Activated CD4-positive, alpha-beta T cell treated with anti-CD3 and anti-CD28 coated beads, Interleukin-2, amount 50 U/mL, for 24 hours (primary cell): ENCODE results near the gene PTGES3L.
"Not testable (repeated sequence)": the region's sequence is repeated elsewhere in the genome, so short reads cannot be mapped to it uniquely, and the experiment has no call there.

Experiments used
- DNase-seq, 2 donors: peaks; one replicate each; pipeline ENCODE4 v3.0.0-alpha.2; 2020; ENCODE audit warnings: low read depth in 1 of 2, low spot score in 1 of 2

The PTGES3L gene

DNA sequence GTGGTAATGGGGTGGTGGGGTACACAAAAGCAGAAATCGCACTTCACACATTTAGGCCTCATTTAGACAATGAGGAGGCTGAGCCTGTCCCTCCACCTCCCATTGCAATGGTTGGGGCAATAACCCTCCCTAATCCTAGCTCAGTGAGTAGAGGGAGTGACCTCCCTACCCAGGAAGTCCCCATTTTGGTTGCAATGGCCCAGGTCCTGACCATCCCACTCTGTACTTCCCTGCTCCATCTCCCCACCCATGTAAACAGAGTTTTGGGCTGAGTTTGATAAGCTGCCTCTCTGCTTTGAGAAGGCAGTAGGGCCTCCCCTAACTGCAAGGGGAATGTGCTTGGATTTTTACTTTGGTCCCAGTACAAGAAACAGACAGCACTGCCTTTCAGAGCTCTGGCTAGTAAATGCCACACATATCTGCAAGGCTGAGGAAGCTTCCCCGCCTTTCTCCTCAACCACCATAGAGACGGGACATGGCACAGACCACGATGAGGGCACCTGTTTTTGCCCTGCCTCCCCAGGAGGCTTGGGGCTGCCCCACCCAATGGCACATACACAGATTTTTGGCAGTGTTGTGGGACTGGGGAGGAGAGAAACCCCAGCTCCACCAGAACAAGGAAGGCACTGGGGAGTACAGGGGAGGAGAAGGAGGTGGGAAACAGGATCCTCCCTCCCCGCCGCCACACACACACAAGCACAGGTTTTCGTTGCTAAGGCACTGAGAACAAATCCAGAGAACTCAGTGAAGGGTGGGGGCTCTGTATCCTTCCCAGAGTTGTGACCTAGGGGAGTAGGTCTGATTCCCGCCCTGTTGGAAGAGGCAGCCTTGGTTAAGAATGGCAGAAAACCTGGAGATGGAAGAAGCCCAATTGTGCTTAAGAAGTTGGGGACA lies 35.0 kb upstream of the PTGES3L start:
- DNase-seq: no peak

DNA sequence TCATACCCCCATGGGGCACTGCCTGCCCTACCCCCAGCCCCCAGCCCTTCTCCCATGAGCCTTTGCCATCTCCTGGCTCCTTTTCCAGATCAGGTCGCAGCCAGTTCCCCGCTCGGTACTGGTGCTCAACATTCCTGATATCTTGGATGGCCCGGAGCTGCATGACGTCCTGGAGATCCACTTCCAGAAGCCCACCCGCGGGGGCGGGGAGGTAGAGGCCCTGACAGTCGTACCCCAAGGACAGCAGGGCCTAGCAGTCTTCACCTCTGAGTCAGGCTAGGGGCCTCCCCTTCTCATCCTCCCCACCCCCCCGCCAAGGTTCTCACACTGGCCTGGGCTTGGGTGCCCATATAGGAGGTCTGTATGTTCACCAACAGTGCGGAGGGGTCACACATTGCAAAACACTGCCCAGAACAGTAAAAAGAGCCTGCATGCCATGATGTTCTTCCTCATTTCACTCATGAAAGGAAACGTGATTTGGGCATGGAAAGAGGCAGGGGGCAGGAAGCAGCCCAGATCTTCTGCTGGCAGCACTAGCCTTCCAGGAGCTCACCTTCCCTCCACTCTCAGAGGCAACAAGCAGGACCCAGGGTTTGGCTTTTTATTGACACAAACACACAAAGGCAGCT lies 34.3 kb upstream of the PTGES3L start:
- no peak for DNase-seq

DNA sequence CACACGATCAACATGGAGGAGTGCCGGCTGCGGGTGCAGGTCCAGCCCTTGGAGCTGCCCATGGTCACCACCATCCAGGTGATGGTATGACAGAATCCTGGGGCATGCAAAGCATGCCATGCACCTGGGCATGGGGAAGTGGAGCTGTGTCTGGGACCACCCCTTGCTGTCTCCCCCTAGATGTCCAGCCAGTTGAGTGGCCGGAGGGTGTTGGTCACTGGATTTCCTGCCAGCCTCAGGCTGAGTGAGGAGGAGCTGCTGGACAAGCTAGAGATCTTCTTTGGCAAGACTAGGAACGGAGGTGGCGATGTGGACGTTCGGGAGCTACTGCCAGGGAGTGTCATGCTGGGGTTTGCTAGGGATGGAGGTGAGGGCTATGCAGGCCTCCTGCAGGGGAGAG lies 33.4 kb upstream of the PTGES3L start:
- DNase-seq: no peak

DNA sequence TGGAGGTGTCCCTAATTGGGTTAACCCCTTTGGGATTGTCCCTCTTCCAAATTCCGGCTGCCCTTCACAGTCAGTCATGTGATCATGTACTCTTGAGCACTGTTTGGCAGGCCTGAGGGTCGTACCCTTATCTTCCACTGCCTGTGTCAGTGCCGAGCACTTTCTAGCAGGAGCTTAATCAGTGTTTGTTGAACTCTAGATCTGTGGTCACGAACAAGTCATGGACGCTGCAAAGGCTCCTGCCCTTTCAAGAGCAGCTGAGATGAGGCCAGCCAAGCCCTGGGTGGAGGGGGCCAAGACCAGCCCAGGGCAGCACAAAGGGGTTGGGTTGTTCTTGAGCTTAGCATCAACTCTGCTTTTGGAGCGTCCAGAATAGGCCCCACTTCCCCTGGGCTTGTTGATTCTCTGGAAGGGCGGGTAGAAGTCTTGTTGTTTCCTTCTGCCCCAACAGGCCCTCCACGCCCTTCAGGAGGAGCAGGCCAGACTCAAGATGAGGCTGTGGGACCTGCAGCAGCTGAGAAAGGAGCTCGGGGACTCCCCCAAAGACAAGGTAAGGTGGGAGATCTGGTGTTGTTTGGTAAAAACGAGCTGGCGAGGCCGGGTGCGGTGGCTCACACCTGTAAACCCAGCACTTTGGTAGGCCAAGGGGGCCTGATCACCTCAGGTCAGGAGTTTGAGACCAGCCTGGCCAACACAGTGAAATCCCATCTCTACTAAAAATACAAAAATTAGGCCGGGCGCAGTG lies 32.0 kb upstream of the PTGES3L start:
- no peak for DNase-seq

DNA sequence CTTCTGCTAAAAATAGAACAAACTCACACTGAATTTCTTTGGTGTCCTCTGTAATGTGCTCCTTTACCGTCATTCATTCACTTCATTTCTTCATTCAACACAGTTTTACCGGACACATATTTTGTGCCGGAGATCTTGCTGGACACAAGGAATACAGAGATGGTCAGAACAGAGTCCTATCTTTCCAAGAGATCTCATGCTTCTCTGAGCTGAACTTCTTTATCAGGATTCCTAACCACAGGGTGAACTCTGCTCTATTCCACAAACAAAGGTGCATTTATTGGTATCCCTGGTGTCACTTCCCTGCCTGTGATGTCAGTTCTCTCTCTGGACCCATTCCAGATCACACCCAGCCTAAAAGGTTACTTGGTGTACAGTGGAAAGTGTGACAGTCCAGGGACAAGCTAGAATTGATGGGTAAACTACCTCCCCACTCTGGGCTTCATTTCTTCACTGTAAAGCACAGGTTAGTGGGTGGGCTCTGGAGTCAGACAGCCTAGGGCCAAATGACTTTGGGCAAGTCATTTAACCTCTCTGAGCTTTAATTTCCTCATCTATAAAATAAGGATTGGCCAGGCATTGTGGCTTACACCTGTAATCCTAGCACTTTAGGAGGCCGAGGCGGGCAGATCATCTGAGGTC lies 30.9 kb upstream of the PTGES3L start:
- DNase-seq: no peak

DNA sequence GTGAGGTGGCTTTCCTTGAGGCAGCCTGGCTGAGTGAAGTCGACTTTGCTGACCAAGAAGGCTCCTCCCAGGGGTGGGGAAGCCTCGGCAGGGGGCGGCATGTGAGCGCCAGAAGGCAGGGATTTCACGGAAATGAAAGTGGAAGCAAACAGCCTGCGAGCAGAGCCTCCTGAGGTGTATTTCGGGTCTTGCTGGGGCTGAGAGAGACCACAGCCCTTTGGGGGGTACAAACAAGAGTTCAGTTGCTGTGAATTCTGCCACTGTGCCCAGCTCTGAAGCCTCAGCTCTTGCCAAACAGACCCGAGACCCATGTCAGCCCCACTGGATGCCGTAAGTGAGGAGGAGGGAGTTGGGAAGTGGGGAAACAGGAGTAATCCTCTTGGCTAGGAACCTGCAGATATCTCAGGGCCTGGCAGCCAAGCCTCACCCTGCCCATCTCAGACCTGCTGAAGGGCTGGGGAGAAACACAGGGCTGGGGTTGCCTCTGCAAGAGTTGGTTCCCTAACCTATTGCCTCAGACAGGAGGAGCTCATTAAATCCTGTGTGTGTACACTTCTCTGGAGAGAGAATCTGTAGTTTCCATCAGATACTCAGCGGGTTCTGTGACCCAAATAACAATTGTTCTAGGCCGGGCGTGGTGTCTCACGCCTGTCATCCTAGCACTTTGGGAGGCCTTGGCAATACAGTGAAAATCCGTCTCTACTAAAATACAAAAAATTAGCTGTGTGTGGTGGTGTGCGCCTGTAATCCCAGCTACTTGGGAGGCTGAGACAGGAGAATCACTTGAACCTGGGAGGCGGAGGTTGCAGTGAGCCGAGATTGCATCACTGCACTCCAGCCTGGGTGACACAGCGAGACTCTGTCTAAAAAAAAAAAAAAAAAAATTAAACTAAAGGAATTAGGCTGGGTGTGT lies 27.0 kb upstream of the PTGES3L start, which contains the start of gene IFI35:
Gene IFI35, plus strand, starts transcription at position 146 of the 913 bp plus-strand sequence. Its CDS starts 164 bp downstream, at position 310.
- DNase-seq: peak; percentile 69 to 83

DNA sequence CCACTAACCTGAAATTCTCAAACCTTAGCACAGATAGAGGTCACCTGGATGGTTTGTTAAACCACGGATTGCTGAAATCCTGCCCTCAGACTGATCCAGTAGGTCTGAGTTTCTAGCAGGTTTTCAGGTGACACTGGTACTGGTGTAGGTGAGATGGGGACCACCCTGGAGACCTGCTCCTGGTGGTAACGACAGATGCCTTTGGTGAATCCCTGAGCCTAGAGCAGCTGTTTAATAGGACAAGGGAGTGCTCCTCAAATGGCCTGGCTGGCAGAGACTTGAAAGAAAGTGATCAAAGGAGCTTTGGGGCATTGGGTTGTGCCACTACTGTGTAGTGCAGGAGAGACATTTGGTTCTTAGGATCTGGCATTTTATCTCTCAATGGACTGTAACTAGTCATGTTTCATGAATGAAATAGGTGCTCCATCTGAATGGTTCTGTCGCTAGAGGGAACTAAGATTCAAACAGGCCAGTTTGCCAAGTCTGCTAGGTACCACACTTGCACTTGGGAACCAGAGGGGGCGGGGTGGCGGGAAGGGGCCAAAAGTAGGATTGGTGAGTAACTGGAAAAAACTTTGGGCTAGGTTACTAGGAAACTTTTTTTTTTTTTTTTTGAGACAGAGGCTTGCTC lies 23.8 kb upstream of the PTGES3L start:
- DNase-seq: no peak

DNA sequence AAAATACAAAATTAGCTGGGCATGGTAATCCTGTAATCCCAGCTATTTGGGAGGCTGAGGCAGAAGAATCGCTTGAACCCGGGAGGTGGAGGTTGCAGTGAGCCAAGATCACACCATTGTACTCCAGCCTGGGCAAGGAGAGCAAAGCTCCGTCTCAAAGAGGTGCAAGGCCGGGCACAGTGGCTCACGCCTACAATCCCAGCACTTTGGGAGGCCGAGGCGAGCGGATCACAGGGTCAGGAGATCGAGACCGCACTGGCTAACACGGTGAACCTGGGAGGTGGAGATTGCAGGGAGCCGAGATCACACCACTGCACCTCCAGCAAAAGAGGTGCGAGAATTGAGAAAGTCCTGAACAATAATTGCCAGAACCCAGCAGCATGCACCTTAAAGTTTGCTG lies 21.0 kb upstream of the PTGES3L start:
- DNase-seq: not testable (repeated sequence)

DNA sequence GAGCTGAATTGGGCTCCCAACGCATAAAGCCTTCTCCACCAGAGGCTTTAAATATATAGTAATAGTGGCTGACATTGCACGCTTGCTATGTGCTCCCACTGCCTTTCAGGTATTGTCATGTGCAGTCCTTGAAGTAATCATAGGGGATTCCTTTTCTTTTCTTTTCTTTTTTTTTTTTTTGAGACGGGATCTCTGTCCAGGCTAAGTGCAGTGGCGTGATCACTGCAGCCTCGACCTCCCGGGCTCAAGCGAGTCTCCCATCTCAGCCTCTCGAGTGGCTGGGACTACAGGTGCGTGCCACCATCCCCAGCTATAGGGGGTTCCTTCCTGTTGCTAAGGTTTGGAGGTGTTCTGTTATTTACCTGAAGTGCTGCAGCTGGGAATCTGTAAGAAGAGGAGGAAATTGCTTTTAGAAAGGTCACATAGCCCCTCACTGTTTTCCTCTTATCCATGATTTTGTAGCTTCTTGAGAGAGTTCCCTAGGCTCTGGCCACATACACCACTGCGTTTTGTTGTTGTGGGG lies 19.2 kb upstream of the PTGES3L start:
- no peak for DNase-seq

DNA sequence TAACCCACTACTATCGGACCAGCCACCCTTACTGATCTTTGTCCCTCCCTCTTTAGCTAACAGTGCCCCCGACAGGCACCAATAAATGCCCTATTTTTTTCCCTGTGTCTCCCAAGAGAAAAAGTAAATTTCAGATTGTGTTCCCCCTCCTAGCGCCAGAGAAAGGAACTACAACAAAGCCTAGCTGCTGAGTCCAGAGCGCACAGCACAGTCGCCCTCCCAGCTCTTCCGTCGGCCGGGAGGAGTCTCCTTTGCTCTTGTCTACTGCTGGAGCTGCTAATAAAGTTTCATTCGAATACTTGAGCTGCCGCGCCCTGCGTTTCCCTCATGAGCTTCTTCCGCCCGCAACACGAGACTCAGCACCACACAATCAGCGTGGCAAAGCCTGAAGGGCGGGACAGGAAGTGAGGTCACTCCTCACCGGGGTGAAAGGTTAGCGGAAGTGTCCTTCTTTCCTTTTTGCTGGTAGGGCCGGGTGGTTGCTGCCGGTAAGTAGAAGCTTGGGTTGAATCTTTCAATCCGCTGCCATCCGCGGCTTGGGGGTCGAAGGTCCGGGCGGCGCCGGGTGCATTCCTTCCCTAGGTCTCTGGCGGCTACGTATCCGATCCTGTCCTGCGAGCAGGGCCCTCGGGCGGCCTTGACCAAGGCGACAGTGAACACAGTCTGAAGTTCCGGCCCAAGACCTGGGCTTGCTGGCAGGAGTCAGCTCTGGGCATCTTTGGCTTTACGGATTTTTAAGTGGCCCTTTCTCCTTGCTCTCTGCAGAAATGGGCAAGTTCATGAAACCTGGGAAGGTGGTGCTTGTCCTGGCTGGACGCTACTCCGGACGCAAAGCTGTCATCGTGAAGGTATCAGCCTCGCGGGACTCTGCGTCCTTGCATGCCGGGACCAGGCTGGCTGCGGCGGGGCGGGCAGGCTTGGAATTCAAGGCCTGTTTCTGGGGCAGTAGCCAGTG lies 18.4 kb upstream of the PTGES3L start, which contains the start of gene RPL27:
Gene RPL27, plus strand, starts transcription at position 436 of the 955 bp plus-strand sequence. Its CDS starts 332 bp downstream, at position 768.
- peak; percentile 95 to 96 for DNase-seq

DNA sequence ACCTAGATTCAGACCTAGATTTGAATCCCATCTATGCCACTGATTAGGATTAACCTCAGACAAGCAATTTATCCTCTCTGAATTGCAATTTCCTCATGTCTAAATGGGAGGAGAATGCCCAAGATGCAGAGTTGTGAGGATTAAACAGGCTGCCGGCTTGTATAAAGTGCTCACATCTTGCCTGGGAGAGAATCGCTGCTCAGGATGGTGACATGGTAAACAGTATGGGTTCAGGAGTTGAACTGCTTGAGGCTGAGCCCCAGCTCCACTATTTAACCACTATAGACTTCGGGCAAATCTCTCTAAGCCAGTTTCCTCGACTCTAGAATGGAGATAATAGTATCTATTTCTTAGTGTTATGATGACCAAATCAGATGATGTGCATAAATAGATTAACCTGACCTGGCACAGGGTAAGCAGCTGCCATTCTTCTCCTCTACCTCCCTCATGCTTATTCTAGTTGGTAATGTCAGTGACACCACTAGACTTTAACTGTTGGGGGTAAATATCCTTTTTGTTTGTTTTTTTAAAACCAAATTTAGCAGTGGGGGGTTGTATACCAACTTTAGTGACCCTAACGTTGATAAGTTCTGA lies 17.6 kb upstream of the PTGES3L start:
- DNase-seq: no peak

DNA sequence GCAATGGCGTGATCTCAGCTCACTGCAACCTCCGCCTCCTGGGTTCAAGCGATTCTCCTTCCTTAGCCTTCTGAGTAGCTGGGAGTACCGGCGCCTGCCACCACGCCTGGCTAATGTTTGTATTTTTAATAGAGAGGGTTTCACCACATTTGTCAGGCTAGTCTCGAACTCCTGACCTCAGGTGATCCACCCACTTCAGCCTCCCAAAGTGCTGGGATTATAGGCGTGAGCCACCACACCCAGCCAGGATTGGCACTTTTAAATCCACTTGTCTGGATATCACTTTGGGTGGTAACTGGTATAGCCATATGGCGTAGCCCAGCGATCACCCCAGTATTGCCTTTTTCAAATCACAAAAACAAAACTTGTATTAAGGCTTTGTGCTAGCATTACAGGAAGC lies 14.0 kb upstream of the PTGES3L start:
- DNase-seq: not testable (repeated sequence)

DNA sequence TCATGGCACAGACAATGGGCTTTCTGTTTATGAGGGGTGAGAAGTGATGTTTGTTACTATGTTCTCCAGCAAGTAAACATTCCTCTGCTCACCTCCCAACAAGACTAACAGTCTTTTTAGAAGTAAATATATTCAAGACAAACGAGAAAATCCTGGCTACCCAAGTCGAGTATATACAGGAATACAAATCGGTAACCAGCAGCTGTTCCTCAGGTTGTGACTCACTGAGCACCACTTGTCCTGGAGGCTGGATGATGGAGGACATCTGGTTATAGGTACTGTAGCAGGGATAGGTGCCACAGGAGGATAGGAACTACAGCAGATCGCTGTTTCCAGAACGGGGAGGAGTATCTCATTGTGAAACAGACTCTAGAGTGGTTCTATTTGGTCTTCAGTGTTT lies 13.0 kb upstream of the PTGES3L start:
- DNase-seq: no peak

DNA sequence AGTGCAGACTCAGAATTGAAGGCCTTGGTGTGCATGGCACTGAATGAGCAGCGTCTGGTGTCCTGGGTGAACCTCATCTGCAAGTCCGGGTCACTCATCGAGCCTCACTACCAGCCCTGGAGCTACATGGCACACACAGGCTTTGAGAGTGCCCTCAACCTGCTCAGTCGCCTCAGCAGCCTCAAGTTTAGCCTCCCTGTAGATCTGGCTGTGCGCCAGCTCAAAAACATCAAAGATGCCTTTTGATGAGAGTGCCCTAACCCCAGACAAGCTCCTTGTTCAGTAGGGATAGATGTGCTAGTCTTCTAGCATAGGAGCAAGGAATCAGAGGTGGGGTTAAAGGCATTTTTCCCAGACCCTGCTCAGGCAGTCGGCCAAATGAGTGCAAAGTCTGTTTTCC lies 11.6 kb upstream of the PTGES3L start:
- no peak for DNase-seq

DNA sequence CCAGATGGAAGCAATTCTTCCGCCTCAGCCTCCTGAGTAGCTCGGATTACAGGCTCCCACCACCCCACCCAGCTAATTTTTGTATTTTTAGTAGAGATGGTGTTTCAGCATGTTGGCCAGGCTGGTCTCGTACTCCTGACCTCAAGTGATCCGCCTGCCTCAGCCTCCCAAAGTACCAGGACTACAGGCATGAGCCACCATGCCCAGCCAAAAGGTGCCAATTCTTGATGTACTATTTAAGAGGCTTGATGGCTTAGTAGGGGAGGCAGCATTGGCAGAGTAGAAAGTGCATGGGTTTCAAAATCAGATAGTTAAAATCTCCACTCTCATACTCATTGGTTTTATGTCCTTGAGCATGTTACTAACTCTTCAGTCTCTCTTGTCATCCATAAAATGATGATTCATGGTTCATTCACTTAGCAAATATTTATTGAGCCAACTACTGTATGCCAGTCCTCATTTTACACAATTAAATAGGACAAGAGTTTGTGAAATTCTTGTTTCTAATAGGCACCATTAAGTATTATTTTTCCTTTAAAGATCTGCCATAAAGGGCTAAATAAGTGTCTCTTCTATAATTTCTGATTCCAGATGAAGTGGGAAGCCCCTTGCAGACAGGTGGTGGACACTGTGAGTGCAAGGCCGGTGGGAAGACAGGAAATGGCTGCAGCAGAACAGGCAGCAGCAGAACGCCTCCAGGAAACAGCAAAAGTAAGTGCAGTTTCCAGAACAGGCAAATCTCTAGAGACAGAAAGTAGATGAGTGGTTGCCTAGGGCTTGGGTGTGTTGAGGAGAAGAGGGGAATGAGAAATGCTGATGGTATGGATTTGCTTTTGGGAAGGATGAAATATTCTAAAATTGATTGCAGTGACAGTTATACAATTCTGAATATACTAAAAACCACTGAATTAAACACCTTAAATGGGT lies 10.1 kb upstream of the PTGES3L start:
- no peak for DNase-seq

DNA sequence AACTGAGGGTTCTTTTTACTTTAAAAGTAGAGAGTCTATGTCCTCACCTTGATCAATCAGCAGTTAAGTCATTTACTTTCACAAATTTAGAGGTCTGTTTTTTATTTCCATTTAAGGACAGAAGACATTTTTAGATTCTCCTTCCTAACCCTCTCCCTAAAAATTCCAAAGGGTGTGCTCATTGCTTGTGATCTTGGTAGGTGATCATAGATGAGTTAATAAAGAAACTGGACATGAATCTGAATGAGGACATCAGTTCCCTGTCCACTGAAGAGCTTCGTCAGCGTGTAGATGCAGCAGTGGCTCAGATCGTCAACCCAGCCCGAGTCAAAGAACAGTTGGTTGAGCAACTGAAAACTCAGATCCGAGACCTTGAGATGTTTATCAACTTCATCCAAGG lies 9.3 kb upstream of the PTGES3L start:
- DNase-seq: no peak

DNA sequence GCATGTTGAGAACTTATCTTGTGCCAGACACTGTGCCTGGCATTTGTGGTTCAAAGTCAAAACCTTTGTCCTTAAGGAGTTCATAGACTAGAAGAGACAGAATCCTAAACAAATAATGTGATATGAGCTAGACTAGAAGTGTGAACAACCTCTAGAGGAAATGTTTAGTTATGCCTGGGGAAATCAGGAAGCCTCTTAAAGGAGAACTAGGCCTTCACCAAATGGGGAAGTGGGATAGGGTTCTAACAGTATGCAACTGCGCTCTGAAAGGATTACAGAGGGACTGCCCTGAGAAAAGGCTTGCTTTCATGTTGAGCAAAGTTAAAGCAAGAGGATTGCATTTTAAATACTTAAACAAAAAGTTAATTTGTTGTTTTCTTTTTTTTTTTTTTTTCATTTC lies 5.3 kb upstream of the PTGES3L start:
- no peak for DNase-seq
